Fibroblast of villous mesenchyme (primary cell): Measurements from ENCODE around the gene GLYATL1B. TPM values are rescaled to one million over a fixed set of nuclear protein-coding genes. Genes with fewer than 3 reads are reported as not detected.
"Not testable (repeated sequence)": the region's sequence is repeated elsewhere in the genome, so short reads cannot be mapped to it uniquely, and the experiment has no call there.

ENCODE experiments used
- DNase-seq: peaks from one replicate; pipeline ENCODE4 v3.0.0-alpha.2; 2010; ENCODE audit warnings: low read depth
- H3K4me3 ChIP-seq: 2 replicates; pipeline ENCODE4 v1.5.1; 2011; ENCODE audit warnings: low read depth, mild to moderate bottlenecking, low read length
- total RNA-seq: library from RNA; depleted of rRNA; stranded (reverse); fragments of >200 nt; gene quantifications from 2 replicates; pipeline ENCODE4 v1.2.3, GENCODE V29; 2012
- TF ChIP-seq, protein P1 (sequence below): IDR thresholded peaks from 2 replicates; pipeline ENCODE4 v1.5.1; 2012; ENCODE audit warnings: low read depth, mild to moderate bottlenecking, low read length; ENCODE audit not compliant: insufficient read depth

Gene GLYATL1B, protein sequence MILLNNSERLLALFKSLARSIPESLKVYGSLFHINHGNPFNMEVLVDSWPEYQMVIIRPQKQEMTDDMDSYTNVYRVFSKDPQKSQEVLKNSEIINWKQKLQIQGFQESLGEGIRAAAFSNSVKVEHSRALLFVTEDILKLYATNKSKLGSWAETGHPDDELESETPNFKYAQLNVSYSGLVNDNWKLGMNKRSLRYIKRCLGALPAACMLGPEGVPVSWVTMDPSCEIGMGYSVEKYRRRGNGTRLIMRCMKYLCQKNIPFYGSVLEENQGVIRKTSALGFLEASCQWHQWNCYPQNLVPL
- total RNA-seq = not detected in 2 replicates

DNA sequence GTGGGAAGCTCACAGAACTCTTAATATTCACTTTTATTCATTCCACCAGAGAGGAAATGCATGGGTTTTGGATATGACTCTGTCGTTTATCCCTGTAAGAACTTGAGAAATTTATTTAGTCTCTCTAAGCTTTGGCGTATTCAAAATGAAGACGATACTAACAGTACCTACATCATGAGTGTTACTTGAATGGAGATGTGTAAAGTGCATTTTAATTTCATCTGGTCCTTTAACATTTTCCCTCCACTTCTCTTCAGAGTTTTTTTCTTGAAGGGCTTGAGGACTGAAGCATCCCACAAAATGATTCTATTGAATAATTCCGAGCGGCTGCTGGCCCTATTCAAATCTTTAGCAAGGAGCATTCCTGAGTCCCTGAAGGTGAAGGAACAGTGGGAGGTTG lies at the start of gene GLYATL1B:
GLYATL1B (plus strand) TSS at position 301 of the 400 bp plus-strand sequence; CDS start at position 301, 0 bp downstream.
- H3K4me3 ChIP-seq, DNase-seq: not testable (repeated sequence)

DNA sequence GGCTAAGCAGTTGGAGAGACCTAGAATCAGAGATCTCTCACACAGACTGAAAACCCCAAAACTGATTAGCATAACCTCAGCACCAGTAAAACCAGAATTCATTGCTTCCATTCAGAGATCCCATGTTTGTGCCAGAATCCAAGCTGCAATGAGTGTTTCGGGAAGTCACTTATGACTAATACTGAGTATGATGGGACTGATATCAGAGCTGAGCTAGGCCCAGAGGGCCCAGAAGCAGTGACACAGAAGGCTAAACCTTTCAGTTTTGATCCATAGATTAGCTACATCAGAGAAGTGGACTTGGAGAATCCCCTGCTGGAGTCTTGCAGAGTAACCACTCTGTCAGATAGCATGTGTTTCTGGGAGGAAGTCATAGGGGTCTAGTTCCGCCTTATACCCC lies 49.6 kb upstream of the GLYATL1B start:
- H3K4me3 ChIP-seq, DNase-seq: not testable (repeated sequence)

DNA sequence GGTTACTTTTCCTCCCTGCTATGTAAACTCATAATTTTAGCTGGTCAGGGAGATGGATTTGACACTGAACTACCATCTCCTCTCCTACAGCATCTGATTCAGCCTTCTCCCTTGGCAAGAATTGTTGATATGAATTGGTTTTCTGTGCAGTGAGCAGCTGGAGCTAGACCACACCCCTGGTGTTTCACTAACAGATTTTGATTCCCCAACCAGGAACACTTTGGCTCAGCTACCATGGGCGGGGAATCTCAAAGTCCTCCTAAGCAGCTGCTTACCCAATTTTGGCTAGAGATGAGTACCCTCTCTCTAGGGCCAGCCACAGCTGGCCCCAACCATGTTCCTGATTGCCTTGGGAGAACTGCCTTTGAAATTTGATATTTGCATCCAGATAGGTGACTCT lies 48.7 kb upstream of the GLYATL1B start:
- not testable (repeated sequence) for DNase-seq, H3K4me3 ChIP-seq

DNA sequence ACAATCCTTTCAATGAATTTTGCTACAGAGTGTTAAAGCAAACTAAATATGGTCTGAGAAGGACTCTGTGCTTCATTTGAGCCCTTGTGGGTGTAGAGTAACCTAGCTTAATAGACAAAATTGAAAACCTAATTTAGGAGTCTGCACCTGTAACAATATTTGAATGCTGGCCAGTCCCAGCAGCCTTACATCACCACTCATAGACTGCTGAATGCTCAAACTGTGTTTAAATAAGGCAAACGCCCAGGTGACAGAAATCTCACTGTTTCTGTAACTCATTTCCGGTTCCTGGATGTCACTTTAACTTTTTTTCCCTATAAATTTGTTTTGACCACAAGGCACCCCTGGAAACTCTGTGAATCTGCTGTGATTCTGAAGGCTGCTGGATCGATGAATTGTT lies 45.5 kb upstream of the GLYATL1B start:
- DNase-seq = no peak
- TF ChIP-seq, protein P1, sequence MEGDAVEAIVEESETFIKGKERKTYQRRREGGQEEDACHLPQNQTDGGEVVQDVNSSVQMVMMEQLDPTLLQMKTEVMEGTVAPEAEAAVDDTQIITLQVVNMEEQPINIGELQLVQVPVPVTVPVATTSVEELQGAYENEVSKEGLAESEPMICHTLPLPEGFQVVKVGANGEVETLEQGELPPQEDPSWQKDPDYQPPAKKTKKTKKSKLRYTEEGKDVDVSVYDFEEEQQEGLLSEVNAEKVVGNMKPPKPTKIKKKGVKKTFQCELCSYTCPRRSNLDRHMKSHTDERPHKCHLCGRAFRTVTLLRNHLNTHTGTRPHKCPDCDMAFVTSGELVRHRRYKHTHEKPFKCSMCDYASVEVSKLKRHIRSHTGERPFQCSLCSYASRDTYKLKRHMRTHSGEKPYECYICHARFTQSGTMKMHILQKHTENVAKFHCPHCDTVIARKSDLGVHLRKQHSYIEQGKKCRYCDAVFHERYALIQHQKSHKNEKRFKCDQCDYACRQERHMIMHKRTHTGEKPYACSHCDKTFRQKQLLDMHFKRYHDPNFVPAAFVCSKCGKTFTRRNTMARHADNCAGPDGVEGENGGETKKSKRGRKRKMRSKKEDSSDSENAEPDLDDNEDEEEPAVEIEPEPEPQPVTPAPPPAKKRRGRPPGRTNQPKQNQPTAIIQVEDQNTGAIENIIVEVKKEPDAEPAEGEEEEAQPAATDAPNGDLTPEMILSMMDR = no peak
- H3K4me3 ChIP-seq = no peak overlapping the region

DNA sequence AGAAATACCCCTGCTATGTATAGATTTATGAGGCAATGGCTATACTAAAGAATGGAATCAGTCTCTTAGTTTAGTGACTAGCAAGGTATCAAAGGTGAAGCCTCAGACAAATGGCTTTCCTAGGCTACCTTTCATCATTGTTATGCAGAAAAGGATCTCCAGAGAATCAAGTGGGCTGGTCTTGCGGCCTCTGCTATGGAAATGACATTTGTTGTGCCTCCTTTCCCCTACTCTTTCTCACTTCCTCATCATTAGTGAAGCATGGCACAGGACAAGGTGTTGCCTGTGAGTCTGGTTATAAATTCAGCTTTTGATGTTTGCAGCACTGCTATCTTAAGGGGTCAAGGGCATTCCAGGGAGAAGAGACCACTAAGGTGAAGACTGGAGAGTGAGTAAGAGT lies 34.7 kb upstream of the GLYATL1B start:
- not testable (repeated sequence) for H3K4me3 ChIP-seq, DNase-seq

DNA sequence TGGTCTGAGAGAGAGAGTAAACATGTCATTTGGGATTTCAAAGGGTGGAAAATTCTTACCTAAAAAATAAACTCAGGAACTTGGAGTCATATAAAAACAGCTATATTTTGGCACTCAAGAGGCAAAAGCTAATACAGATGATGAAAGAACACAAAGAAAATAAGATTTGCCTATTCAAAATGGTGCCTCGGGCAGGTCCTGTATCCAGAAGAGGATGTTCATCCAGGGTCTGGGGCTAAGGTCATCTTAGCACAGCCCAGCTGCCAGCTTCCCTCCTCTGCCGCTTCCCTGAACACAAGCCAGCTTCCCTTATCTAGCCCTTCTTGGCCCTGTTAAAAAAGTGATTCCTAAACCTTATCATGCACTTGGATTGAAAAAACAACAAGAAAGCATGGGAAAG lies 33.8 kb upstream of the GLYATL1B start:
- H3K4me3 ChIP-seq, DNase-seq: not testable (repeated sequence)

DNA sequence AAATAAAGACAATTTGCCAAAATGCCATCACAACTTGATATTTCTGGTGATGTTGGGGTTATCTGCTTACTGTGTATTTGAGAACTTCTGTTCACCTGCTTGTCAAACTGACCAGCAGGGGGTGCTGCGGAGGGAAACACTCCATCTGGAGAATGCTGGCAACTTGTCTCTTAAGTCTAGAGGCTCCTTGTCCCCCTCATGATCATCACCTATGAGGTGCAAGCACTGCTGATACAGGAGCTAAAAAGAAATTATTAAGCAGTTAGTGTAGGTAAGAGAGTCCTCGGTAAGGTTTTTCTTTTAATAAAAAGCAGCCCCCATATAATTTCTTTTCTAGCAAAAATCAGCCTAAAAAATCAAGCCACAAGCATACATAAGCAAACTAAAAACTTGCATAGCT lies 32.7 kb upstream of the GLYATL1B start:
- H3K4me3 ChIP-seq = no peak overlapping the region
- DNase-seq = peak; percentile 64
- TF ChIP-seq, protein P1 = peak; percentile 78

DNA sequence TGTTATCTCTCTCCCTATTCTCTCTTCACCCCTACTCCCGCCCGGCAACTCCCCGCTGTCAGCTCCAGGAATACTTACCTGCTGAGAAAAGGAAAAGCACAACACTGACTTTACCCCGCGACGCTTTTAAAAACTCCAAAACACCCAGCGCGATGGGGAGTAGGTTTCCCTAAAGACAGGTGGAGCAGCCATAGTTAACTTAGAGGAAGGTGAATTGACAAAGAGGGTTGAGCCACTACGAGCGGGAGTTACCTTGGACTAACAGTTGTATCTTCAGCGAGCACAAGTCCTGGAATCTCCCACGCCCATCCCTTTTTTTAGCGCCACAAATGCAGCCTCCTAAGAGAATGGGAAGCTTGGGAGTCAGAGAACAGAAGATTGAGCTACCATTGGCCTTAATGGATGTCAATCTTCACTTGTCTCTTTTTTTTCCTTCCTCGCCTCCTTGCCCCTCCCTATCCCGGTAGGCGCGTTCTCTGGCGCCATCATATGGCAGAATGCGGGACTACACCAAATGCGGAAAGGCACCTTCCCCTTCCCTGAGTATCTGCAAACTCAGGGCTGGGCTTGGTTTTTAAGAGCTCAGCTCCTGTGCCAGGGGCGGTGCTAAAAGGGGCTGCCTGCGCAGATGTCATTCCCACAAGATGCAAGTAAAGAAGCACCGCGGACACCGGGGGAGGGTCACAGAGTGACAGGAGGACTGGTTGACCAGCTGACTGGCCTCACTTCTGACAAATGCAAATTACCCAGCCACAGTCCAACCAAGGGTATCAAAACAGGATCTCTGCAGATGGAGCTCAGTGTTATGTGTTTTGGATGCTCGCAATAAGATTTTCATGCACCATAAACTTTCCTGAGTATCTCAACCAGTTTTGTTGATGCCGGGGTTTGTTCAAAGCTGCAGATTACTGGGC lies 27.7 kb upstream of the GLYATL1B start:
- TF ChIP-seq, protein P1 = peak; percentile 84
- DNase-seq = peak; percentile 83
- H3K4me3 ChIP-seq = peak overlapping the region; percentile 17

DNA sequence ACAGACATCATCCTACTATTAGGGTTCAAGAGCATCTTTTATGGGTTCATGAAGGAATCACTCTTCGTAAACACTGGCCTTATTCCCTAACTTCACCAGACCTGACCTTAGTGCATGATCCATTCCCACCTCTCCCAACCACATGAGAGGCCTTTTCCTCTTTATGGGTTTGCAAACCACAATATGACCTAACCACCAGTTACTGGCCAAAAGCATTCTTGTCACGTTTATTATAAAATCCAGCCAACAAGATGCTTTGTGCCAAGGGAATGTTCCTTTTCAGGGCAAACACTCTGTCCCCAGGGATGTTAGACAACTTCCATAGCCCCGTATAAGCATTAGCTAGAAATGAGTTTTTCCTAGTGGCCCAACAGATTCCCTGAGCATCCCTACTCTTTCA lies 26.0 kb upstream of the GLYATL1B start:
- DNase-seq, H3K4me3 ChIP-seq: not testable (repeated sequence)
